WTC11 (cell line): Measurements from ENCODE around the gene ANGEL1. TPM values are rescaled to one million over a fixed set of nuclear protein-coding genes. Genes with fewer than 3 reads are reported as not detected.
A peak's percentile ranks its signal among the peaks of the same experiment; 100 is the strongest.

Experiments
- ATAC-seq: fragments of 200-7000 bp; cut with Tn5 transposase; 2 replicates; pipeline ENCODE4 v1.10.0; 2021; ENCODE audit warnings: mild to moderate bottlenecking, moderate library complexity
- CTCF ChIA-PET: fragments of 300-600 bp; sonication (Branson Sonifier 250); formaldehyde crosslinking; loops from one replicate; lab custom pipeline; 2021; ENCODE audit warnings: antibody characterized with exemption; lab: Charles Lee
- POLR2A ChIA-PET: fragments of 350-600 bp; sonication (Branson Sonifier 250); formaldehyde crosslinking; loops from one replicate; lab custom pipeline; 2021; ENCODE audit warnings: antibody characterized with exemption; lab: Charles Lee
- DNase-seq: peaks from one replicate; pipeline ENCODE4 v3.0.0; 2021; ENCODE audit warnings: low spot score
- H3K27ac Mint-ChIP-seq: 2 replicates; pipeline ENCODE4 v1.8.0; 2021; ENCODE audit warnings: mixed read lengths
- H3K27me3 Mint-ChIP-seq: 2 replicates; pipeline ENCODE4 v1.8.0; 2021; ENCODE audit warnings: low read depth, mild to moderate bottlenecking, moderate library complexity, mixed read lengths
- H3K36me3 Mint-ChIP-seq: 2 replicates; pipeline ENCODE4 v1.8.0; 2021; ENCODE audit warnings: mixed read lengths
- H3K4me1 Mint-ChIP-seq: 2 replicates; pipeline ENCODE4 v1.8.0; 2022; ENCODE audit warnings: mixed read lengths
- H3K4me3 Mint-ChIP-seq: 2 replicates; pipeline ENCODE4 v1.8.0; 2021; ENCODE audit warnings: mild to moderate bottlenecking, moderate library complexity, mixed read lengths
- H3K9me3 Mint-ChIP-seq: 2 replicates; pipeline ENCODE4 v1.8.0; 2021; ENCODE audit warnings: mixed read lengths
- CBFB ChIP-seq: sonication (generic); formaldehyde crosslinking; IDR thresholded peaks from 2 replicates; pipeline ENCODE4 v1.8.1; 2022; ENCODE audit warnings: mild to moderate bottlenecking, low read depth, missing genetic modification reagents
- CREB1 ChIP-seq: sonication (generic); formaldehyde crosslinking; IDR thresholded peaks from 2 replicates; pipeline ENCODE4 v1.8.0; 2023; ENCODE audit warnings: mild to moderate bottlenecking, missing genetic modification reagents
- HMGXB4 ChIP-seq: sonication (generic); formaldehyde crosslinking; IDR thresholded peaks from 2 replicates; pipeline ENCODE4 v1.8.1; 2023; ENCODE audit warnings: mild to moderate bottlenecking, moderate library complexity, missing genetic modification reagents
- JUN ChIP-seq: sonication (generic); formaldehyde crosslinking; IDR thresholded peaks from 2 replicates; pipeline ENCODE4 v1.8.0; 2023; ENCODE audit warnings: mild to moderate bottlenecking, missing genetic modification reagents
- MLX ChIP-seq: sonication (generic); formaldehyde crosslinking; IDR thresholded peaks from 2 replicates; pipeline ENCODE4 v1.8.1; 2023; ENCODE audit warnings: mild to moderate bottlenecking, missing genetic modification reagents, moderate library complexity
- MYBL2 ChIP-seq: sonication (generic); formaldehyde crosslinking; IDR thresholded peaks from 2 replicates; pipeline ENCODE4 v1.8.1; 2023; ENCODE audit warnings: mild to moderate bottlenecking, moderate library complexity, missing genetic modification reagents
- PRRX2 ChIP-seq: fragments of 250-450 bp; sonication (Bioruptor Pico); IDR thresholded peaks from 2 replicates; pipeline ENCODE4 v1.8.0; 2021; ENCODE audit warnings: mild to moderate bottlenecking
- RELA ChIP-seq: sonication (generic); formaldehyde crosslinking; IDR thresholded peaks from 2 replicates; pipeline ENCODE4 v1.8.1; 2022; ENCODE audit warnings: missing genetic modification reagents, mild to moderate bottlenecking, borderline replicate concordance
- SP1 ChIP-seq: sonication (generic); formaldehyde crosslinking; conservative IDR thresholded peaks from 2 replicates; pipeline ENCODE4 v1.8.1; 2022; ENCODE audit warnings: missing genetic modification reagents
- STAT6 ChIP-seq: sonication (generic); formaldehyde crosslinking; conservative IDR thresholded peaks from 2 replicates; pipeline ENCODE4 v1.8.1; 2023; ENCODE audit warnings: mild to moderate bottlenecking, low read depth, missing genetic modification reagents, moderate library complexity
- TEAD1 ChIP-seq: sonication (generic); formaldehyde crosslinking; IDR thresholded peaks from 2 replicates; pipeline ENCODE4 v1.8.0; 2022; ENCODE audit warnings: mild to moderate bottlenecking, missing genetic modification reagents
- ZNF138 ChIP-seq: sonication (generic); formaldehyde crosslinking; conservative IDR thresholded peaks from 2 replicates; pipeline ENCODE4 v1.8.1; 2022; ENCODE audit warnings: mild to moderate bottlenecking, moderate library complexity, missing genetic modification reagents
- ZNF423 ChIP-seq: fragments of 250-450 bp; sonication (Bioruptor Pico); IDR thresholded peaks from 2 replicates; pipeline ENCODE4 v2.1.2; 2022; ENCODE audit warnings: mild to moderate bottlenecking, moderate library complexity
- total RNA-seq: library from RNA; stranded (reverse); gene quantifications from 3 replicates; pipeline ENCODE4 v1.2.3, GENCODE V29; 2021
- TF ChIP-seq, protein P1 (sequence below): sonication (generic); formaldehyde crosslinking; IDR thresholded peaks from 2 replicates; pipeline ENCODE4 v1.8.0; 2022; ENCODE audit warnings: mild to moderate bottlenecking, missing genetic modification reagents
- TF ChIP-seq, protein P2 (sequence below): fragments of 250-450 bp; sonication (Bioruptor Pico); IDR thresholded peaks from 2 replicates; pipeline ENCODE4 v1.9.0; 2021; ENCODE audit warnings: mild to moderate bottlenecking
- TF ChIP-seq, protein P3 (sequence below): sonication (generic); formaldehyde crosslinking; IDR thresholded peaks from 2 replicates; pipeline ENCODE4 v1.8.1; 2023; ENCODE audit warnings: mild to moderate bottlenecking, missing genetic modification reagents, moderate library complexity
- TF ChIP-seq, protein P4 (sequence below): fragments of 250-450 bp; sonication (Bioruptor Pico); IDR thresholded peaks from 2 replicates; pipeline ENCODE4 v1.9.0; 2021; ENCODE audit warnings: moderate library complexity, mild to moderate bottlenecking, inconsistent platforms, borderline replicate concordance

ANGEL1 gene
- total RNA-seq, 1 experiment from 2014 or later: 29.7 TPM

- H3K4me1 Mint-ChIP-seq: peaks cover 16% of the 10 kb centered on the region
- peaks cover 3% of the 10 kb centered on the region; the same call in 1 of the 2 replicates for H3K27me3 Mint-ChIP-seq
- ChIA-PET CTCF (interaction anchor here (0.5 to 2.8 kb wide), 6 partner anchors 11 to 297 kb away, joined by 3 to 24 read pairs (median 5); no protein-coding TSS in a partner anchor), POLR2A (no interaction called here)
- peak overlapping the region; percentile 92 for H3K4me3 Mint-ChIP-seq
- peaks cover 12% of the 10 kb centered on the region for H3K36me3 Mint-ChIP-seq
- peak; percentile 9 for ATAC-seq
- no peaks in the 10 kb centered on the region for H3K9me3 Mint-ChIP-seq
- DNase-seq: no peak
- TF ChIP-seq, protein P1, sequence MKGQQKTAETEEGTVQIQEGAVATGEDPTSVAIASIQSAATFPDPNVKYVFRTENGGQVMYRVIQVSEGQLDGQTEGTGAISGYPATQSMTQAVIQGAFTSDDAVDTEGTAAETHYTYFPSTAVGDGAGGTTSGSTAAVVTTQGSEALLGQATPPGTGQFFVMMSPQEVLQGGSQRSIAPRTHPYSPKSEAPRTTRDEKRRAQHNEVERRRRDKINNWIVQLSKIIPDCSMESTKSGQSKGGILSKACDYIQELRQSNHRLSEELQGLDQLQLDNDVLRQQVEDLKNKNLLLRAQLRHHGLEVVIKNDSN: no peak
- TF ChIP-seq MLX (CRISPR knock-in tag) (no peak; the same call in 1 of the 2 replicates), MYBL2 (no peak)
- H3K27ac Mint-ChIP-seq: peak overlapping the region; percentile 55
Observed at GRCh38 chr14:76812093-76812421, 625 bp downstream of the ANGEL1 start.

- H3K27ac Mint-ChIP-seq: no peak overlapping the region
- DNase-seq (no peak), ATAC-seq (no peak)
- no peaks in the 10 kb centered on the region for H3K9me3 Mint-ChIP-seq
- CTCF ChIA-PET: interaction anchor here (1.0 to 2.8 kb wide), 8 partner anchors 10 to 102 kb away, joined by 3 to 24 read pairs (median 4); no protein-coding TSS in a partner anchor
- peaks cover 16% of the 10 kb centered on the region for H3K4me1 Mint-ChIP-seq
- H3K36me3 Mint-ChIP-seq: peaks cover 14% of the 10 kb centered on the region
- H3K27me3 Mint-ChIP-seq: peaks cover 3% of the 10 kb centered on the region; the same call in 1 of the 2 replicates
- TF ChIP-seq HMGXB4 (CRISPR knock-in tag): no peak
- TF ChIP-seq ZNF423 (CRISPR knock-in tag): no peak
- no peak for TF ChIP-seq STAT6 (CRISPR knock-in tag)
- TF ChIP-seq SP1 (CRISPR knock-in tag): no peak
- no peak for TF ChIP-seq CBFB
- TF ChIP-seq PRRX2 (CRISPR knock-in tag): no peak
- TF ChIP-seq TEAD1 (CRISPR knock-in tag): no peak
- no peak for TF ChIP-seq ZNF138
- no peak for TF ChIP-seq CREB1
- TF ChIP-seq, protein P2, sequence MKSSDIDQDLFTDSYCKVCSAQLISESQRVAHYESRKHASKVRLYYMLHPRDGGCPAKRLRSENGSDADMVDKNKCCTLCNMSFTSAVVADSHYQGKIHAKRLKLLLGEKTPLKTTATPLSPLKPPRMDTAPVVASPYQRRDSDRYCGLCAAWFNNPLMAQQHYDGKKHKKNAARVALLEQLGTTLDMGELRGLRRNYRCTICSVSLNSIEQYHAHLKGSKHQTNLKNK (CRISPR knock-in tag): no peak
- TF ChIP-seq, protein P3, sequence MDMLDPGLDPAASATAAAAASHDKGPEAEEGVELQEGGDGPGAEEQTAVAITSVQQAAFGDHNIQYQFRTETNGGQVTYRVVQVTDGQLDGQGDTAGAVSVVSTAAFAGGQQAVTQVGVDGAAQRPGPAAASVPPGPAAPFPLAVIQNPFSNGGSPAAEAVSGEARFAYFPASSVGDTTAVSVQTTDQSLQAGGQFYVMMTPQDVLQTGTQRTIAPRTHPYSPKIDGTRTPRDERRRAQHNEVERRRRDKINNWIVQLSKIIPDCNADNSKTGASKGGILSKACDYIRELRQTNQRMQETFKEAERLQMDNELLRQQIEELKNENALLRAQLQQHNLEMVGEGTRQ: no peak
- TF ChIP-seq RELA: no peak
- no peak for TF ChIP-seq JUN
- TF ChIP-seq, protein P1: no peak
- TF ChIP-seq, protein P4, sequence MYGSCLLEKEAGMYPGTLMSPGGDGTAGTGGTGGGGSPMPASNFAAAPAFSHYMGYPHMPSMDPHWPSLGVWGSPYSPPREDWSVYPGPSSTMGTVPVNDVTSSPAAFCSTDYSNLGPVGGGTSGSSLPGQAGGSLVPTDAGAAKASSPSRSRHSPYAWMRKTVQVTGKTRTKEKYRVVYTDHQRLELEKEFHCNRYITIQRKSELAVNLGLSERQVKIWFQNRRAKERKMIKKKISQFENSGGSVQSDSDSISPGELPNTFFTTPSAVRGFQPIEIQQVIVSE: no peak
- TF ChIP-seq, all 79 proteins: peak for 0
- peak overlapping the region; percentile 92 for H3K4me3 Mint-ChIP-seq
- POLR2A ChIA-PET: no interaction called here
Observed at GRCh38 chr14:76811561-76811960, 1.1 kb downstream of the ANGEL1 start.
